C4-2B (cell line): ENCODE data around the gene ROBO3.

Experiments
- CTCF ChIP-seq: fragments of 450-650 bp; conservative IDR thresholded peaks from 2 replicates; pipeline ENCODE4 v1.5.1; 2017; ENCODE audit warnings: mild to moderate bottlenecking
- ZFX ChIP-seq: fragments of 450-650 bp; IDR thresholded peaks from 2 replicates; pipeline ENCODE4 v1.6.1; 2017

- TF ChIP-seq CTCF = no peak
- TF ChIP-seq ZFX = no peak
Measured at GRCh38 chr11:124895471-124895971, 30.3 kb downstream of the ROBO3 start.
